Lung (tissue), 12 donors: ENCODE results near the gene OR1J2. TPM values are rescaled to one million over a fixed set of nuclear protein-coding genes. Genes with fewer than 3 reads are reported as not detected.

Experiments used
- ATAC-seq: fragments of 200-7000 bp; cut with Tn5 transposase; one replicate; pipeline ENCODE4 v1.9.1; 2020; ENCODE audit warnings: moderate number of reproducible peaks; ENCODE audit not compliant: insufficient read depth, low FRiP score
- DNase-seq, 3 donors: peaks; one replicate each; pipeline ENCODE4 v3.0.0-alpha.2; 2013 to 2017
- H3K27ac ChIP-seq, 2 donors: one replicate each; pipeline ENCODE4 v1.5.1; 2013; ENCODE audit warnings: mild to moderate bottlenecking in 2 of 2, moderate library complexity in 2 of 2, control low read depth in 1 of 2, inconsistent platforms in 1 of 2, low read depth in 1 of 2, low read length in 1 of 2
- H3K27me3 ChIP-seq, 3 donors: one replicate each; pipeline ENCODE4 v1.5.1; 2013; ENCODE audit warnings: low read length in 2 of 3; ENCODE audit not compliant: control insufficient read depth in 3 of 3, insufficient read depth in 3 of 3
- H3K36me3 ChIP-seq, 4 donors: one replicate each; pipeline ENCODE4 v1.5.1; 2013; ENCODE audit warnings: low read length in 4 of 4, mild to moderate bottlenecking in 1 of 4, moderate library complexity in 1 of 4; ENCODE audit not compliant: control insufficient read depth in 4 of 4, insufficient read depth in 4 of 4
- H3K4me1 ChIP-seq, 5 donors: one replicate each; pipeline ENCODE4 v1.5.1; 2013; ENCODE audit warnings: low read length in 5 of 5, mild to moderate bottlenecking in 2 of 5, moderate library complexity in 1 of 5; ENCODE audit not compliant: control insufficient read depth in 5 of 5, insufficient read depth in 5 of 5
- H3K4me3 ChIP-seq: one replicate; pipeline ENCODE4 v1.5.1; 2013; ENCODE audit warnings: mild to moderate bottlenecking, control low read depth, moderate library complexity
- H3K9ac ChIP-seq, 2 donors: one replicate each; pipeline ENCODE4 v1.5.1; 2013; ENCODE audit warnings: low read length in 2 of 2, control low read depth in 1 of 2; ENCODE audit not compliant: insufficient read depth in 1 of 2
- H3K9me3 ChIP-seq, 4 donors: one replicate each; pipeline ENCODE4 v1.5.1; 2013; ENCODE audit warnings: low read length in 3 of 4, mild to moderate bottlenecking in 1 of 4, moderate library complexity in 1 of 4; ENCODE audit not compliant: control insufficient read depth in 4 of 4, insufficient read depth in 3 of 4
- WGBS, 2 donors: extraction: QIAGEN DNeasy Blood & Tissue Kit; methylation state at CpG; one replicate each; pipeline ENCODE4 v1.1.7; 2013; 5-methylcytosine and 5-hydroxymethylcytosine counted together
- polyA plus RNA-seq, 2 donors: library from polyadenylated mRNA; stranded (reverse); fragments of 200-250 nt; gene quantifications; one replicate each; pipeline ENCODE4 v1.2.1, GENCODE V29; 2013
- total RNA-seq, 2 donors: library from RNA; depleted of rRNA in 1 of 2; stranded (reverse); fragments of >200 nt in 1 of 2; gene quantifications; one replicate each; pipeline ENCODE4 v1.2.1, GENCODE V29; 2014 to 2021
- TF ChIP-seq, protein P1 (sequence below): IDR thresholded peaks from 2 replicates; pipeline ENCODE4 v1.5.1; 2012; ENCODE audit warnings: mild to moderate bottlenecking; ENCODE audit errors: control extremely low read depth, extremely low read depth
- donor health status: control.
- donor health status: control.
- donor health status: Bipolar disorder and iron deficiency.
- donor health status: healthy.
- donor health status: DM: yes; HTN: yes; CAD: no.

Gene OR1J2
- total and polyA plus RNA-seq, 4 donors, result not detected

DNA sequence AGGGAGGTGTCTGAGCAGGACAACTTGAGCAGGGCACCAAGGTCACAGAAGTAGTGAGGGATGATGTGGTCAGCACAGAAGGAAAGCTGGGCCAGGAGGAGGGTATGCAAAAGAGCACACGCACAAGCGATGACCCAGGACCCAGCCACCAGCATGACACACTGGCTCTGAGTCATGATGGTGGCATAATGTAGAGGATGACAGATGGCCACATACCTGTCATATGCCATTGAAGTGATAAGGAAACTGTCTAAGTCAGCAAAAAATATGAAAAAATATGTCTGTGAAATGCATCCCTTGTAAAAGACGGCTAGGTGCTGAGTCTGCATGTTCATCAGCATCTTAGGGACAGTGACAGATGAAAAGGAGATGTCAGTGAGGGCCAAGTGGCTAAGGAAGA is 33.3 kb upstream of the OR1J2 start:
- H3K4me1 ChIP-seq, result no peaks in the 10 kb centered on the region
- no peak for DNase-seq

DNA sequence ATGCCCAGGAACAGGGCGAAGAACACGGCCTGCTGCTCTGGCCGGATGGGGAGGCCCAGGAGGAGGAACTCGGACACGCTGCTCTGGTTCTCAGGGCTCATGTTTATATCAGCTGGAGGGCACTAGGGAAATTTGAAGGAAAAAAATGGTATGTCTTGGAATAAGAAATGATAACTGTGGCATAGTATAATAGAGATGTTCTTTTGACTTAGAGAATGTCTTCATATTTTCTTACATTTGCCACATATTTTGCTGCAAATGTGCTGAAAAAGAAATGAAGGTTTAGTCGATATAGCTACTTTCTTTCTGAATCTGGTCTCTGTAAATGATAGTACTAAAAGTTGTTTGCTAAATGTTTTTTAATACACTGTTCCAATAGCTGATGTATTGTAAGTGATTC is 32.8 kb upstream of the OR1J2 start, which contains the start of gene OR1J1:
OR1J1 (minus strand) TSS at position 101 of the 400 bp plus-strand sequence; CDS start at position 101, 0 bp downstream.
- no peak within 1 kb of the TSS for H3K4me3 ChIP-seq
- H3K27me3 ChIP-seq, result peaks cover 0 to 7% (median 0%) of the 10 kb centered on the region in 3 donors
- DNase-seq (no peak), ATAC-seq (no peak)
- no peaks in the 10 kb centered on the region for H3K9me3 ChIP-seq
- H3K4me1 ChIP-seq, result no peaks in the 10 kb centered on the region
- TF ChIP-seq, protein P1, sequence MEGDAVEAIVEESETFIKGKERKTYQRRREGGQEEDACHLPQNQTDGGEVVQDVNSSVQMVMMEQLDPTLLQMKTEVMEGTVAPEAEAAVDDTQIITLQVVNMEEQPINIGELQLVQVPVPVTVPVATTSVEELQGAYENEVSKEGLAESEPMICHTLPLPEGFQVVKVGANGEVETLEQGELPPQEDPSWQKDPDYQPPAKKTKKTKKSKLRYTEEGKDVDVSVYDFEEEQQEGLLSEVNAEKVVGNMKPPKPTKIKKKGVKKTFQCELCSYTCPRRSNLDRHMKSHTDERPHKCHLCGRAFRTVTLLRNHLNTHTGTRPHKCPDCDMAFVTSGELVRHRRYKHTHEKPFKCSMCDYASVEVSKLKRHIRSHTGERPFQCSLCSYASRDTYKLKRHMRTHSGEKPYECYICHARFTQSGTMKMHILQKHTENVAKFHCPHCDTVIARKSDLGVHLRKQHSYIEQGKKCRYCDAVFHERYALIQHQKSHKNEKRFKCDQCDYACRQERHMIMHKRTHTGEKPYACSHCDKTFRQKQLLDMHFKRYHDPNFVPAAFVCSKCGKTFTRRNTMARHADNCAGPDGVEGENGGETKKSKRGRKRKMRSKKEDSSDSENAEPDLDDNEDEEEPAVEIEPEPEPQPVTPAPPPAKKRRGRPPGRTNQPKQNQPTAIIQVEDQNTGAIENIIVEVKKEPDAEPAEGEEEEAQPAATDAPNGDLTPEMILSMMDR, result no peak
- H3K9ac ChIP-seq, result no peak within 1 kb of the TSS
- H3K27ac ChIP-seq, result no peak within 1 kb of the TSS
- no peaks in the 10 kb centered on the region for H3K36me3 ChIP-seq
- 85 to 88% methylated on average over 6 of the region's 6 CpGs for WGBS, 2 donors

More for the DNA sequence above, 33.3 kb upstream of the OR1J2 start:
- no peak overlapping the region for H3K27ac ChIP-seq
- H3K27me3 ChIP-seq, result peaks cover 0 to 7% (median 0%) of the 10 kb centered on the region in 3 donors
- WGBS, 2 donors, result 92 to 97% methylated on average over 3 of the region's 3 CpGs
- H3K4me3 ChIP-seq, result no peak overlapping the region
- no peak for ATAC-seq
- no peaks in the 10 kb centered on the region for H3K9me3 ChIP-seq
- TF ChIP-seq, protein P1, result no peak
- H3K36me3 ChIP-seq, result no peaks in the 10 kb centered on the region
- H3K9ac ChIP-seq, result no peak overlapping the region

DNA sequence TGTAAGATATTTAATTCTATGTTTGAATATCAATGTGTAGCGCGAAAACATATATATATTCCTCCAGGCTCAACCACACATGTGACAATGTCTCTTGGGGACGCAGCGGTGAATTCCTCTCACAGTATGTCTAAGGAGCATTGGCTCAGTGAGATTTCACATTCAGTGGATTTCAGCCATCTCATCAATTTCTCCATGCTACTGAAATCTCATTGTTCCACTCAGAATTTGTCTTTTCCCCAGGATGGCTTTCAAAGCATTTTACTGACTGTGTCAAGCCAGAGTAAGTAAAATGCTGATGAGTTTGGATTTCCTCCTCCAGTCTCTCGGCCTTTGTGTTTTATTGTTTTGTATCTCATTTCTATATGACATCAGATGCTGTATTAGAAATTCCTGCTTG is 31.5 kb upstream of the OR1J2 start:
- no peak overlapping the region for H3K4me3 ChIP-seq
- peaks cover 0 to 7% (median 0%) of the 10 kb centered on the region in 3 donors for H3K27me3 ChIP-seq
- WGBS, 2 donors, result 95% methylated on average over 5 of the region's 5 CpGs
- no peaks in the 10 kb centered on the region for H3K4me1 ChIP-seq
- H3K27ac ChIP-seq, result no peak overlapping the region
- DNase-seq (no peak), ATAC-seq (no peak)
- no peaks in the 10 kb centered on the region for H3K9me3 ChIP-seq
- TF ChIP-seq, protein P1, result no peak
- no peaks in the 10 kb centered on the region for H3K36me3 ChIP-seq
- no peak overlapping the region for H3K9ac ChIP-seq

DNA sequence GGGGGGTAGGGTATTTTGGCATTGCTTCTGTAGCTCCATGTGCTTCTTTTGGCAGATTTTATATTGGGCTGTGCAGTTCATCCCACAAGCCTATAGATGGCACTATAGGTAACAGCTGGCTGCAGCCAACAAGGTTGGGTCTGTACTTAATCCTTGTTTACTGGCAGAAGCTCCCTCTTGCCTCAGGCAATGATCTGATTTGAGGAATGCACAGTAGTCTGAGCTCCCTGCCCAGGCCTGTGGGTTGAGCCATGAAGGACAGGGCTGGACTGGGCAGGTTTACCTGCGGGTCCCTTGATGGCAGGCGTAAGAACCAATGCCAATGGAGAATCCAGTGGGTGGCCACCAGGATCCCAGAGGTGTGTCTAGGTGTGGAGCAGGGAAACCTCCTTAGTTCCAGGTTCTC is 11.7 kb upstream of the OR1J2 start:
- no peak for ATAC-seq
- no peaks in the 10 kb centered on the region for H3K9me3 ChIP-seq
- no peak overlapping the region for H3K27ac ChIP-seq
- WGBS, 2 donors, result 47 to 54% methylated on average over 2 of the region's 2 CpGs
- peak; percentile 12 to 20 (median 20) for DNase-seq
- no peak overlapping the region for H3K4me3 ChIP-seq
- no peak overlapping the region for H3K9ac ChIP-seq
- no peaks in the 10 kb centered on the region for H3K36me3 ChIP-seq
- peaks cover 0 to 3% (median 0%) of the 10 kb centered on the region in 3 donors for H3K27me3 ChIP-seq
- TF ChIP-seq, protein P1, result peak; percentile 60
- H3K4me1 ChIP-seq, result no peaks in the 10 kb centered on the region
